ENCODE measurements around the gene MAGEA9B.
"Not testable (repeated sequence)": the region's sequence is repeated elsewhere in the genome, so short reads cannot be mapped to it uniquely, and the experiment has no call there.

Gene MAGEA9B

DNA sequence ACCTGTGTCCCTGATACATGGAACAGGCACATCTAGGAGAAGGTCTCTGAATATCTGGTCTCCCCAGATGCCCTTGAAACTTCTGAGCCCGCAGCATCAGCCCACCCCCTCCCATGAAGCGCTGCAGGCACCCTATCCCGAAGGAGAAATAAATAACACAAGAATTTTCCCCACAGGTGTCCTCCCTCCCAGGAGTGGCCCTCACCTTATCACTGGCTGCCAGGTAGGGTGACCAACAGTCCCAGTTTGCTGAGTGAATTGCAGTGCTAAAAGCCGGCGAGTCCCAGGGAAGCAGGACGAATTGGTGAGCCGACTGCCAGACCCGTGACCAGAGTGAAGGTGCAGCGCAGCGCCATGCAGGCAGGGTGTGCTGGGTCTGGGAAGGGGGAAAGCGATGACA, 53.3 kb downstream of the MAGEA9B start:
- DNase-seq: not testable (repeated sequence)

DNA sequence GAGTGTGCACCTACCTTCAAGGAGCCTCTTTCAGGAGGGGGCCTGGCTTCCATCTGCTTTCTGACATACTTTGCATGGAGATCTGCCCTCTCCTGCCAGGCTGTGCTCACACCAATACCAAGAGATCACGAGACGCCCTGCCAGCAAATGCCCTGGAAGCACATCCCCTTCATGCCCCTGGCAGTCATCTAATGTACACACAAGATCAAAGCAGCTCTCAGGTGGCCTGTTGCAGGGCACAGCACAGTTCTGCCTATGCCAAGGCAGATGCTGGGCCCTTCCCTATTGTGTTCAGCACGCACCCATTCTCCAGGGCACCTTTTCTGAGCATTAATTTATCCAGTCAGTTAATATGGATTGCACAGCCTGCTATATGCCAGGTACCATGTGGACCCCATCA, 54.4 kb downstream of the MAGEA9B start:
- not testable (repeated sequence) for DNase-seq

Measured in right forelimb (tissue), 1 donor.